Activated CD4-positive, alpha-beta memory T cell treated with anti-CD3 and anti-CD28 coated beads for 36 hours (primary cell): ENCODE measurements around the gene SLC39A6. TPM values are rescaled to one million over a fixed set of nuclear protein-coding genes. Genes with fewer than 3 reads are reported as not detected.
"Not testable (repeated sequence)": the region's sequence is repeated elsewhere in the genome, so short reads cannot be mapped to it uniquely, and the experiment has no call there.

Source experiments
- CTCF ChIA-PET: fragments of 350-600 bp; sonication (Branson Sonifier 250); formaldehyde crosslinking; loops from one replicate; lab custom pipeline; 2021; ENCODE audit warnings: antibody characterized with exemption, inconsistent platforms; lab: Charles Lee
- POLR2A ChIA-PET: fragments of 350-600 bp; sonication (Branson Sonifier 250); formaldehyde crosslinking; loops from one replicate; lab custom pipeline; 2021; ENCODE audit warnings: antibody characterized with exemption; lab: Charles Lee
- DNase-seq: peaks from one replicate; pipeline ENCODE4 v3.0.0-alpha.2; 2020
- H3K27ac Mint-ChIP-seq: one replicate; pipeline ENCODE4 v1.8.0; 2021; ENCODE audit warnings: mixed read lengths
- H3K27me3 Mint-ChIP-seq: one replicate; pipeline ENCODE4 v1.8.0; 2021; ENCODE audit warnings: mixed read lengths
- H3K36me3 Mint-ChIP-seq: one replicate; pipeline ENCODE4 v1.8.0; 2021; ENCODE audit warnings: mixed read lengths
- H3K4me1 Mint-ChIP-seq: one replicate; pipeline ENCODE4 v1.8.0; 2021; ENCODE audit warnings: low read depth, mixed read lengths
- H3K4me3 Mint-ChIP-seq: one replicate; pipeline ENCODE4 v1.8.0; 2021; ENCODE audit warnings: mild to moderate bottlenecking, mixed read lengths
- H3K9me3 Mint-ChIP-seq: one replicate; pipeline ENCODE4 v1.8.0; 2021; ENCODE audit warnings: mixed read lengths
- intact Hi-C: fragments of 100-400 bp; cut with micrococcal nuclease; formaldehyde crosslinking; loops from one replicate; pipeline ENCODE4 v1.15.1; 2023
- total RNA-seq, 2 experiments: library from RNA; stranded (reverse); gene quantifications; one replicate each; pipeline ENCODE4 v1.2.3, GENCODE V29; 2021

SLC39A6 gene, protein sequence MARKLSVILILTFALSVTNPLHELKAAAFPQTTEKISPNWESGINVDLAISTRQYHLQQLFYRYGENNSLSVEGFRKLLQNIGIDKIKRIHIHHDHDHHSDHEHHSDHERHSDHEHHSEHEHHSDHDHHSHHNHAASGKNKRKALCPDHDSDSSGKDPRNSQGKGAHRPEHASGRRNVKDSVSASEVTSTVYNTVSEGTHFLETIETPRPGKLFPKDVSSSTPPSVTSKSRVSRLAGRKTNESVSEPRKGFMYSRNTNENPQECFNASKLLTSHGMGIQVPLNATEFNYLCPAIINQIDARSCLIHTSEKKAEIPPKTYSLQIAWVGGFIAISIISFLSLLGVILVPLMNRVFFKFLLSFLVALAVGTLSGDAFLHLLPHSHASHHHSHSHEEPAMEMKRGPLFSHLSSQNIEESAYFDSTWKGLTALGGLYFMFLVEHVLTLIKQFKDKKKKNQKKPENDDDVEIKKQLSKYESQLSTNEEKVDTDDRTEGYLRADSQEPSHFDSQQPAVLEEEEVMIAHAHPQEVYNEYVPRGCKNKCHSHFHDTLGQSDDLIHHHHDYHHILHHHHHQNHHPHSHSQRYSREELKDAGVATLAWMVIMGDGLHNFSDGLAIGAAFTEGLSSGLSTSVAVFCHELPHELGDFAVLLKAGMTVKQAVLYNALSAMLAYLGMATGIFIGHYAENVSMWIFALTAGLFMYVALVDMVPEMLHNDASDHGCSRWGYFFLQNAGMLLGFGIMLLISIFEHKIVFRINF
- 10 to 100 TPM; 23.7 to 24.3 TPM for total RNA-seq

- intact Hi-C loops, result loop anchor here (1.0 to 2.0 kb wide), 6 partner anchors 13 to 785 kb away; partner anchors contain the start of genes INO80C, RMP24, RPRD1A and ZNF24
- DNase-seq, result peak; percentile 95
- Mint-ChIP-seq H3K27me3 (no peaks in the 10 kb centered on the region), H3K36me3 (peaks cover 19% of the 10 kb centered on the region), H3K27ac (peak within 1 kb of the TSS; percentile 95), H3K4me1 (peaks cover 60% of the 10 kb centered on the region), H3K9me3 (no peaks in the 10 kb centered on the region), H3K4me3 (peak within 1 kb of the TSS; percentile 94)
- POLR2A ChIA-PET, result interaction anchor here (0.5 to 2.8 kb wide), 7 partner anchors 14 to 699 kb away, joined by 3 to 8 read pairs (median 3); partner anchors contain the start of genes KIAA1328, RMP24 and TPGS2
- CTCF ChIA-PET, result interaction anchor here (1.2 to 3.2 kb wide), 3 partner anchors 18 to 112 kb away, joined by 3 to 12 read pairs (median 4); no protein-coding TSS in a partner anchor
Measured at GRCh38 chr18:36129300-36130038, at the start of gene SLC39A6, which contains the start of gene ELP2. TSS of gene SLC39A6 (minus strand) at chr18:36129340. CDS start at chr18:36127007, 2,333 bp downstream. TSS of gene ELP2 (plus strand) at chr18:36129899. CDS start at chr18:36129934, 35 bp downstream.

DNA sequence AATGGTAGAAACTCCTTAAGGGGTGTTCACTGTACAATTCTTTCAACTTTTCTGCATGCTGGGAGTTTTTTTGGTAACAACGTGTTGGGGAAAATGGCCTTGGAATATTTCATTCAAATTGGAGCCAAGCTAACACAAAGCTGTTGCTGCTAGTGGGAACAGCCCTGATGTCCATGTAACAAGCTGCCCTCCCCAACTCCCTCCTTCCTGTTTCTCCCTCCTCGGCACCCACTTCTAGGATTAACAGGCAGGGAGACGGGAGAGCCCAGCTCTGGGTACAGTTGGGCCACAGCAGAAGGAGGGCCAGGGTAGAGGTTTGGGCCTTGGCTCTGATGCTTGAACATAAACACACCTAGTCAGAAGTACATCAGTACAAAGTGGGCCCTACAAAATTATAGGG, 48.8 kb upstream of the SLC39A6 start:
- Mint-ChIP-seq H3K27me3 (no peaks in the 10 kb centered on the region), H3K4me1 (no peaks in the 10 kb centered on the region), H3K4me3 (no peak overlapping the region), H3K9me3 (no peaks in the 10 kb centered on the region), H3K27ac (no peak overlapping the region), H3K36me3 (peaks cover 26% of the 10 kb centered on the region)
- intact Hi-C loops, result no loop called here
- ChIA-PET POLR2A (no interaction called here), CTCF (no interaction called here)
- DNase-seq, result no peak

DNA sequence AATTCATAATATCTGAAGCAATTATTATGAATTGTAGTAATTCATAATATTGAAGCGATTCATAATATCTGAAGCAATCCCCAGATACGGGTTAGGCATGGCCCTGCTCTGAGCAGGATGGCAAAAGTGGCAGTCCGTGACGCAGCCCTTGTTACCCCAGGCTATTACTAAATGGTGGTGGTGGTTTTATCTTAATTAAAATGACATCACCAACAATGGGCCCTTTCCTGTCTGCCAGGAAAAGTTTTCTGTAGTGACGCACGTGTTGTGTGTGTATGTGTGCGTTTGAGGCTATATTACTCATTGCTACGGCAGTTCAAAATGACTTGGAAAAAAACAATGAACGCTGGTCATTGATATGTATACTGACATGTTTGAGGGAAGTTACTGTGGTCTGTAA, 47.6 kb upstream of the SLC39A6 start:
- no peak overlapping the region for H3K27ac Mint-ChIP-seq
- H3K36me3 Mint-ChIP-seq, result peaks cover 29% of the 10 kb centered on the region
- ChIA-PET POLR2A (no interaction called here), CTCF (no interaction called here)
- no peak overlapping the region for H3K4me3 Mint-ChIP-seq
- intact Hi-C loops, result no loop called here
- H3K27me3 Mint-ChIP-seq, result no peaks in the 10 kb centered on the region
- H3K9me3 Mint-ChIP-seq, result no peaks in the 10 kb centered on the region
- no peaks in the 10 kb centered on the region for H3K4me1 Mint-ChIP-seq
- no peak for DNase-seq

GRCh38 chr18:36176177-36176584, 47.0 kb upstream of the SLC39A6 start:
- ChIA-PET CTCF (no interaction called here), POLR2A (interaction anchor here (0.5 kb wide), 1 partner anchor 936 kb away, joined by 3 read pairs; no protein-coding TSS in a partner anchor)
- Mint-ChIP-seq H3K4me1 (no peaks in the 10 kb centered on the region), H3K36me3 (peaks cover 31% of the 10 kb centered on the region), H3K9me3 (no peaks in the 10 kb centered on the region), H3K27ac (no peak overlapping the region), H3K4me3 (no peak overlapping the region), H3K27me3 (no peaks in the 10 kb centered on the region)
- intact Hi-C loops, result no loop called here
- no peak for DNase-seq

- Mint-ChIP-seq H3K4me3 (no peak overlapping the region), H3K27ac (no peak overlapping the region), H3K9me3 (no peaks in the 10 kb centered on the region), H3K4me1 (no peaks in the 10 kb centered on the region), H3K36me3 (peaks cover 36% of the 10 kb centered on the region), H3K27me3 (no peaks in the 10 kb centered on the region)
- DNase-seq, result no peak
- POLR2A ChIA-PET, result no interaction called here
- intact Hi-C loops, result no loop called here
- CTCF ChIA-PET, result no interaction called here
Measured at GRCh38 chr18:36175481-36175880, 46.3 kb upstream of the SLC39A6 start.

GRCh38 chr18:36169938-36170337, 40.8 kb upstream of the SLC39A6 start:
- Mint-ChIP-seq H3K27me3 (no peaks in the 10 kb centered on the region), H3K4me1 (peaks cover 5% of the 10 kb centered on the region), H3K9me3 (no peaks in the 10 kb centered on the region), H3K4me3 (no peak overlapping the region), H3K27ac (no peak overlapping the region), H3K36me3 (peaks cover 35% of the 10 kb centered on the region)
- CTCF ChIA-PET, result no interaction called here
- POLR2A ChIA-PET, result no interaction called here
- DNase-seq, result no peak
- intact Hi-C loops, result no loop called here

GRCh38 chr18:36168296-36168695, 39.2 kb upstream of the SLC39A6 start:
- CTCF ChIA-PET, H3K9me3 Mint-ChIP-seq, H3K4me3 Mint-ChIP-seq, intact Hi-C loops, H3K27me3 Mint-ChIP-seq, H3K4me1 Mint-ChIP-seq, DNase-seq: not testable (repeated sequence)
- POLR2A ChIA-PET, result interaction anchor here (0.6 kb wide), 1 partner anchor 11 kb away, joined by 3 read pairs; no protein-coding TSS in a partner anchor
- H3K36me3 Mint-ChIP-seq, result peaks cover 42% of the 10 kb centered on the region
- H3K27ac Mint-ChIP-seq, result peak overlapping the region; percentile 23

DNA sequence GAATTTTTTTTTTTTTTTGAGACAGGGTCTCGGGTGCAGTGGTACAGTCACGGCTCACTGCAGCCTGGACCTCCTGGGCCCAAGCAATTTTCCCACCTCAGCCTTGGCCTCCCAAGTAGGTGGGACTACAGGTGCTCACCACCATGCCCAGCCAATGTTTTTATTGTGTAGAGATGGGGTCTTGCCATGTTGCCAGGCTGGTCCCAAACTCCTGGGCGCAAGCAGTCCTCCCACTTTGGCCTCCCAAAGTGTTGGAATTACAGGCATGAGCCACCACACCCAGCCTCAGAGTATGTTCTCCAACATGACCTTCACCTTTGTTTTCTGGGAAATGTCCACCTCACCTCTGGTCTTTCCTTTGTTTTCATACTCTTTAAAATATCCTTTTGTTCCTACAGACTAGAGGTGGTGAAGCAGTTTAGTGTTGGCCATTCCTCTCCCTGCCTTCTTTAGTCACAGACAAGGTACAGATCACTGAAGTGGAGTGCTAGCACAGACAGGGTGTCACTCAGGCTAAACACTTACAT, 38.6 kb upstream of the SLC39A6 start:
- H3K9me3 Mint-ChIP-seq, result no peaks in the 10 kb centered on the region
- ChIA-PET POLR2A (no interaction called here), CTCF (interaction anchor here (1.0 kb wide), 1 partner anchor 117 kb away, joined by 3 read pairs; no protein-coding TSS in a partner anchor)
- intact Hi-C loops, result no loop called here
- H3K4me1 Mint-ChIP-seq, result peaks cover 5% of the 10 kb centered on the region
- H3K36me3 Mint-ChIP-seq, result peaks cover 45% of the 10 kb centered on the region
- DNase-seq, result no peak
- no peak overlapping the region for H3K4me3 Mint-ChIP-seq
- no peaks in the 10 kb centered on the region for H3K27me3 Mint-ChIP-seq
- peak overlapping the region; percentile 23 for H3K27ac Mint-ChIP-seq

DNA sequence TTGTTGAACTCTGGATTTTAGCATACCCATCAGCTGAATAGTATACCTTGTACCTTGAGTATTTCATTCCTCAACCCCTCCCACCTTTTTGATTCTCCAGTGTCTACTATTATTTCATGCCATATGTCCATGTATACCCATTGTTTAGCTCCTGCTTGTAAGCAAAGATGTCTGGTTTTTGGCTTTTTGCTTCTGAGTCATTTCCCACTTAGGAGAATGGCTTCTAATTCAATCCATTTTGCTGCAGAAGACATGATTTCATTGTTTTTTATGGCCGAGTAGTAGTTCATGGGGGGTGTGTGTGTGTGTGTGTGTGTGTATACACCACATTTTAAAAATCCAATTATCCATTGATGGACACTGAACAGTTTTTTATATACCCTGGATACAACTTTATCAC, 33.8 kb upstream of the SLC39A6 start:
- no peak overlapping the region for H3K27ac Mint-ChIP-seq
- H3K4me1 Mint-ChIP-seq, result peaks cover 26% of the 10 kb centered on the region
- H3K4me3 Mint-ChIP-seq, result no peak overlapping the region
- H3K36me3 Mint-ChIP-seq, result peaks cover 57% of the 10 kb centered on the region
- DNase-seq, result no peak
- no peaks in the 10 kb centered on the region for H3K27me3 Mint-ChIP-seq
- H3K9me3 Mint-ChIP-seq, result no peaks in the 10 kb centered on the region
- CTCF ChIA-PET, result interaction anchor here (1.4 kb wide), 1 partner anchor 67 kb away, joined by 3 read pairs; no protein-coding TSS in a partner anchor
- intact Hi-C loops, result no loop called here
- POLR2A ChIA-PET, result no interaction called here

GRCh38 chr18:36160959-36161371, 31.8 kb upstream of the SLC39A6 start:
- Mint-ChIP-seq H3K27me3 (no peaks in the 10 kb centered on the region), H3K4me3 (no peak overlapping the region), H3K9me3 (no peaks in the 10 kb centered on the region), H3K36me3 (peaks cover 61% of the 10 kb centered on the region), H3K4me1 (peaks cover 34% of the 10 kb centered on the region), H3K27ac (peak overlapping the region; percentile 70)
- POLR2A ChIA-PET, result interaction anchor here (0.6 to 1.4 kb wide), 3 partner anchors 27 to 1044 kb away, joined by 3 to 6 read pairs (median 4); partner anchors contain the start of genes ELP2, MOCOS and SLC39A6
- CTCF ChIA-PET, result no interaction called here
- peak; percentile 52 for DNase-seq
- intact Hi-C loops, result loop anchor here (2.0 kb wide), 2 partner anchors 18 to 676 kb away; no protein-coding TSS in a partner anchor

DNA sequence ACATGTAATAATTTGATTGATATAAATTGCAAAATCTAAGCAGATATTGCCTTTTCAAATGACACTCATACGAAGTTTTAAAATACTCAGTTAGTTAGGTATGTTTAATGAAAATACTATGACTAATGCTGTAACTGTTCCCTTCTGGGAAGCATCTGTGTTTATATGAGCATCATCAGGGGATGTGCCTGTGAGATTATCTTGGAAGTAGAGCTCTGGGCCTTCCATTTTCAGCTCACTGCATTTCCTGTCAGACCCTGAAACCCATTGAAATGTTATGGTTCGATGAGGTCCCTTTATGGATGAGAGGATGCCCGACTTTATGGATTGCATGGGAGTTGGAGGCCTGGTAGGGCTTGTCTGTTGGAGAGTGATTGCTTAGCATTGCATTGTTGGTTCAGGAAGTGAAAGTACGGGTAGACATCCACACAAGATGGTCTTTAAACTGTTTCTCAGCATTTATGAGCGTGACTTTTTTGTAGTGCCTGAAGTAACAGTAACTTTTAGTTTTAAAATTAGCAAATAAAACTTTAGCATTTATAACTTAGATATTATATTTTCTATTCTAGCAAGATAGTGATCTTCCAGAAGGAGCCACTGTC, 29.2 kb upstream of the SLC39A6 start:
- H3K27me3 Mint-ChIP-seq, result no peaks in the 10 kb centered on the region

More for the DNA sequence above, 29.2 kb upstream of the SLC39A6 start:
- peaks cover 34% of the 10 kb centered on the region for H3K4me1 Mint-ChIP-seq
- no peak overlapping the region for H3K27ac Mint-ChIP-seq
- intact Hi-C loops, result no loop called here
- no peaks in the 10 kb centered on the region for H3K9me3 Mint-ChIP-seq
- no peak for DNase-seq
- H3K4me3 Mint-ChIP-seq, result no peak overlapping the region
- H3K36me3 Mint-ChIP-seq, result peaks cover 57% of the 10 kb centered on the region
- CTCF ChIA-PET, result interaction anchor here (1.1 kb wide), 1 partner anchor 63 kb away, joined by 3 read pairs; no protein-coding TSS in a partner anchor
- POLR2A ChIA-PET, result no interaction called here
